ENCODE results near the gene CTDSPL2. TPM values are rescaled to one million over a fixed set of nuclear protein-coding genes. Genes with fewer than 3 reads are reported as not detected.
"Not testable (repeated sequence)": the region's sequence is repeated elsewhere in the genome, so short reads cannot be mapped to it uniquely, and the experiment has no call there.

CTDSPL2 gene
- polyA plus RNA-seq, 1 experiment: 35.0 TPM

DNA sequence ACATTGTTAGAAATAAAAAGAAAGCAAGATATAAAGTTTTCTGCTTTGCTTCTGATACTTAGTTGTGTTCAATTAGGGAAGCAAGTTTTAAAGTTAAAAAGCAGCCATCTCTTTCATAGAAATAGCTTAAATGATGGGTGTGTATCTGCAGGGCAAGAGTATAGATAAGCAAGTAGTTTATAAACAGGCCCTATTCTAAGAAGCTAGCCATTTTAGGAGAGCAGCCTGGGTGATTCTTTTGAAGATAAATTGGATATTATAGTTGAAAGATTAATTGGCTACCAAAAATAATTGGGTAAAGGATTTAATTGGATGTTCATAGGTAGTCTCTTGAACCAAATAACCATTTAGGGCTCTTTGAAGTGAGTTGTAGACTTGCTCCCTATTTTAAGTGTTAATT lies 115.2 kb downstream of the CTDSPL2 start:
- H3K4me3 ChIP-seq (ENCODE audit: low read depth, low read length): no peak overlapping the region
- H3K27me3 ChIP-seq (ENCODE audit: control insufficient read depth, insufficient read depth, low read length): no peaks in the 10 kb centered on the region
- TF ChIP-seq, protein P1, sequence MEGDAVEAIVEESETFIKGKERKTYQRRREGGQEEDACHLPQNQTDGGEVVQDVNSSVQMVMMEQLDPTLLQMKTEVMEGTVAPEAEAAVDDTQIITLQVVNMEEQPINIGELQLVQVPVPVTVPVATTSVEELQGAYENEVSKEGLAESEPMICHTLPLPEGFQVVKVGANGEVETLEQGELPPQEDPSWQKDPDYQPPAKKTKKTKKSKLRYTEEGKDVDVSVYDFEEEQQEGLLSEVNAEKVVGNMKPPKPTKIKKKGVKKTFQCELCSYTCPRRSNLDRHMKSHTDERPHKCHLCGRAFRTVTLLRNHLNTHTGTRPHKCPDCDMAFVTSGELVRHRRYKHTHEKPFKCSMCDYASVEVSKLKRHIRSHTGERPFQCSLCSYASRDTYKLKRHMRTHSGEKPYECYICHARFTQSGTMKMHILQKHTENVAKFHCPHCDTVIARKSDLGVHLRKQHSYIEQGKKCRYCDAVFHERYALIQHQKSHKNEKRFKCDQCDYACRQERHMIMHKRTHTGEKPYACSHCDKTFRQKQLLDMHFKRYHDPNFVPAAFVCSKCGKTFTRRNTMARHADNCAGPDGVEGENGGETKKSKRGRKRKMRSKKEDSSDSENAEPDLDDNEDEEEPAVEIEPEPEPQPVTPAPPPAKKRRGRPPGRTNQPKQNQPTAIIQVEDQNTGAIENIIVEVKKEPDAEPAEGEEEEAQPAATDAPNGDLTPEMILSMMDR (IDR thresholded peaks at IDR 0.05; ENCODE audit: insufficient read depth, low read depth, low read length): no peak
- no peaks in the 10 kb centered on the region; the same call in 1 of the 2 replicates for H3K36me3 ChIP-seq (ENCODE audit: control insufficient read depth, insufficient read depth, low read length)
- ChIA-PET POLR2A (interaction anchor here (0.5 kb wide), 1 partner anchor 121 kb away, joined by 3 read pairs; the partner anchor contains the start of gene SPG11), CTCF (no interaction called here)
- DNase-seq (ENCODE audit: low read depth): no peak

DNA sequence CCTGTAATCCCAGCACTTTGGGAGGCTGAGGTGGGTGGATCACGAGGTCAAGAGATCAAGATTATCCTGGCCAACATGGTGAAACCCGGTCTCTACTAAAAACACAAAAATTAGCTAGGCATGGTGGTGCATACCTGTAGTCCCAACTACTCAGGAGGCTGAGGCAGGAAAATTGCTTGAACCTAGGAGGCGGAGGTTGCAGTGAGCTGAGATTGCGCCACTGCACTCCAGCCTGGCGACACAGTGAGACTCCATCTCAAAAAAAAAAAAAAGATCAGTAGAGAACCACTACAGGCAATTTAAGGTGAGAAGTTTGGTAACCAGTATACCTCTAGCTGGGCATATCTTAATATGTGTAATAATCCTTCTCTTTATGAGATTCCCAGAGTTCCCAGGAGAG lies 117.3 kb downstream of the CTDSPL2 start:
- H3K27me3 ChIP-seq (ENCODE audit: control insufficient read depth, insufficient read depth, low read length); H3K4me3 ChIP-seq (ENCODE audit: low read depth, low read length); POLR2A ChIA-PET; H3K36me3 ChIP-seq (ENCODE audit: control insufficient read depth, insufficient read depth, low read length); DNase-seq (ENCODE audit: low read depth): not testable (repeated sequence)
- CTCF ChIA-PET: interaction anchor here (0.6 kb wide), 1 partner anchor 13 kb away, joined by 3 read pairs; no protein-coding TSS in a partner anchor

DNA sequence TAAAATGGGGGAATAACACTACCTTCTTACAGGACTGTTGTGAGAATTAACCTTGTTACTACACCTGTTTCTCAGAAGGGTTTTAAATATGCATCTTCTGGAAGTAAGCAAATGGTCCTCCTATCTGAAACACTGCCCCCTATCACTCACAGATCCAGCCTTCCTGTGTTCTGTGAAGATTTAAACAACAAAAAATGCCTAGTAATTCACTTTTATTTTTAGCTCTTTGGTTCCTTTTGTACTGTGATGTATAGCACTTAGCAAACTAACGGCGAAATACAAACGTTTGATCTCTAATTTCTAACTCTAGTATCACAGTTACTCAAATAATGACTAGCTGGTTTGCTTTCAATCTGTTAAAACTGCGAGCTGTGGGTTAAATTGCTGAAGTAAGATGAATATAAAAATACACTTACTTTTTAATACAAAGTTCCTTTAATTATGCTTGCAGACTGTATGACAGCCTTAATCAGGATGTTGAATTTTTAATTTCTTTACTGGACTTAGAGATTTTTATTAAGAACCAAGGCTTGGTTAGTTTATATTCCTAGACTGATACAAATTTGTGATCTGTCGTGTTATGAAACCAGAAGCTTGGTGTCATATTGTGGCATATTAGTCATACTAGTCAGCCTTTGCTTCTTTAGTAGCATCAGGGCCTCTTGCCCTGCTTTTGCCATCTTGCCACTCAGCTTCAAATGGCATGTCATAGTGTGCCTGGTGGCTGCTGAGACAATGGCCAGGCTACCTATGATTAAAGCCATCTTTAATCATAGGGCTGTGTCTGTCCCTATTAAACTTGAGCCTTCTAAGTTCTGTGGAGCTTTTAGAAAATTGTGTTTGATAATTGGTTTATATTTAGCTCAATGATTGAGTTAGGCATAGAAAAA lies 118.7 kb downstream of the CTDSPL2 start:
- TF ChIP-seq, protein P1 (IDR thresholded peaks at IDR 0.05; ENCODE audit: insufficient read depth, low read depth, low read length): peak; percentile 45
- CTCF ChIA-PET: interaction anchor here (0.8 to 1.6 kb wide), 5 partner anchors 9 to 258 kb away, joined by 3 to 9 read pairs (median 3); partner anchors contain the start of genes EIF3J and GOLM2
- Histone ChIP-seq H3K4me3 (ENCODE audit: low read depth, low read length) (no peak overlapping the region), H3K36me3 (ENCODE audit: control insufficient read depth, insufficient read depth, low read length) (no peaks in the 10 kb centered on the region; the same call in 1 of the 2 replicates), H3K27me3 (ENCODE audit: control insufficient read depth, insufficient read depth, low read length) (no peaks in the 10 kb centered on the region)
- POLR2A ChIA-PET: interaction anchor here (1.4 kb wide), 1 partner anchor 9 kb away, joined by 7 read pairs; the partner anchor contains the start of gene EIF3J
- DNase-seq (ENCODE audit: low read depth): peak; percentile 11

DNA sequence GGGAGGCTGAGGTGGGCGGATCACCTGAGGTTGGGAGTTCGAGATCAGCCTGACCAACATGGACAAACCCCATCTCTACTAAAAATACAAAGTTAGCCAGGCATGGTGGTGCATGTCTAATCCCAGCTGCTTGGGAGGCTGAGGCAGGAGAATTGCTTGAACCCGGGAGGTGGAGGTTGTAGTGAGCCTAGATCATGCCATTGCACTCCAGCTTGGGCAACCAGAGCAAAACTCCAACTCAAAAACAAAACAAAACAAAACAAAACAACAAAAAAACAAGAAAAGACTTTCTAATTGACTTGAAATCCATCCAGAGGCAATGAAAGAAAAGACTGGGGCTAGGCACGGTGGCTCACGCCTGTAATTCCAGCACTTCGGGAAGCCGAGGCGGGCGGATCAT lies 121.7 kb downstream of the CTDSPL2 start:
- DNase-seq (ENCODE audit: low read depth); H3K4me3 ChIP-seq (ENCODE audit: low read depth, low read length); H3K36me3 ChIP-seq (ENCODE audit: control insufficient read depth, insufficient read depth, low read length); POLR2A ChIA-PET; H3K27me3 ChIP-seq (ENCODE audit: control insufficient read depth, insufficient read depth, low read length): not testable (repeated sequence)
- CTCF ChIA-PET: interaction anchor here (0.9 to 1.7 kb wide), 3 partner anchors 10 to 677 kb away, joined by 3 to 8 read pairs (median 4); no protein-coding TSS in a partner anchor

DNA sequence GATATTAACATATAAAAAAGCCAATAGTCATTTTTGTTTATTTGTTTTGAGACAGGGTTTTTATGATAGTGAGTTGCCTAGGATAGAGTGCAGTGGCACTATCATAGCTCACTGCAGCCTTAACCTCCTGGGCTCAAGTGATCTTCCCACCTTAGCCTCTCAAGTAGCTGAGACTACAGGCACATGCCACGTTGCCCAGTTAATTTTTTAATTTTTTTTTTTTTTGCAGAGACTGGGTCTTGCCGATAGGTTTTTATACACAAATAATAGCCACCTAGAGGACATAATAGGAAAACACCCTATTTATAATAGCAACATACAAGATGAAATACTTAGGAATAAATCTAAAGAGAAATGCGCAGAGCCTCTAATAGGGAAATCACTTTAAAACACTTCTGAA lies 122.8 kb downstream of the CTDSPL2 start:
- no peak for DNase-seq (ENCODE audit: low read depth)
- ChIA-PET CTCF (interaction anchor here (0.6 to 1.7 kb wide), 7 partner anchors 9 to 678 kb away, joined by 3 to 8 read pairs (median 4); no protein-coding TSS in a partner anchor), POLR2A (no interaction called here)
- Histone ChIP-seq H3K27me3 (ENCODE audit: control insufficient read depth, insufficient read depth, low read length) (no peaks in the 10 kb centered on the region), H3K36me3 (ENCODE audit: control insufficient read depth, insufficient read depth, low read length) (peaks cover 8% of the 10 kb centered on the region), H3K4me3 (ENCODE audit: low read depth, low read length) (no peak overlapping the region)
- TF ChIP-seq, protein P1 (IDR thresholded peaks at IDR 0.05; ENCODE audit: insufficient read depth, low read depth, low read length): peak; percentile 43

DNA sequence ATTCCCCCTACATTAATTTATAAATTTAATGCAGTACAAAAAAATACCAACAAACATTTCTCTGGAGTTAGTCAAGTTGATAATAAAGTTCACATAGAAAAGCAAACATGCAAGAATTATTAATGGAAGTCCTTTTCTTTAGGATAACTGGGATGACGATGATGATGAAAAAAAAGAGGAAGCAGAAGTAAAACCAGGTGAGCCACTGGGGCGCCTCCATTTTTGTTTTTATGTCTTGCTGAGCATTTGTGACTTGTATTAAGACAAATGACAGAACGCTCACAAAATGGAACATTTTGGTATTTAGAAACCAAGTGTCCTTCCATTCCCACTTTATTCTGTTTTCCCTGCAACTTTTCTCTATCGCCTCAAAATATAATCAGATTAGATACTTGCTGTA lies 123.3 kb downstream of the CTDSPL2 start:
- CTCF ChIA-PET: interaction anchor here (1.1 to 1.7 kb wide), 3 partner anchors 11 to 679 kb away, joined by 3 to 4 read pairs (median 3); no protein-coding TSS in a partner anchor
- peaks cover 8% of the 10 kb centered on the region for H3K36me3 ChIP-seq (ENCODE audit: control insufficient read depth, insufficient read depth, low read length)

More for the DNA sequence above, 123.3 kb downstream of the CTDSPL2 start:
- Histone ChIP-seq H3K4me3 (ENCODE audit: low read depth, low read length) (no peak overlapping the region), H3K27me3 (ENCODE audit: control insufficient read depth, insufficient read depth, low read length) (no peaks in the 10 kb centered on the region)
- POLR2A ChIA-PET: no interaction called here
- no peak for DNase-seq (ENCODE audit: low read depth)
- TF ChIP-seq, protein P1 (IDR thresholded peaks at IDR 0.05; ENCODE audit: insufficient read depth, low read depth, low read length): no peak
